Measurements from ENCODE around the gene SETD6. TPM values are rescaled to one million over a fixed set of nuclear protein-coding genes. Genes with fewer than 3 reads are reported as not detected.

The SETD6 gene
- total and polyA plus RNA-seq, 2 of the 13 experiments (the other 11 are each of a cell fraction or from before 2014, with no cell fraction given): 24.0 to 25.7 TPM

GRCh38 chr16:58515871-58516767 lies 802 bp downstream of the SETD6 start:
- intact Hi-C loops (cut with micrococcal nuclease; ENCODE audit: unreplicated experiment): loop anchor here (10.0 kb wide), 1 partner anchor 49 kb away; no protein-coding TSS in a partner anchor
- Histone ChIP-seq H3K36me3 (replicated peaks in 1 of 2; ENCODE audit: control insufficient read depth in 1 of 2, insufficient read depth in 2 of 2, low read length in 2 of 2) (peaks cover 18 to 43% of the 10 kb centered on the region in 2 experiments), H3K27me3 (ENCODE audit: control insufficient read depth in 1 of 2, insufficient read depth in 2 of 2, low read length in 2 of 2) (no peaks in the 10 kb centered on the region), H4K20me1 (ENCODE audit: insufficient read depth, low read length) (peaks cover 12% of the 10 kb centered on the region), H3K79me2 (ENCODE audit: insufficient read depth, low read length) (peaks cover 5% of the 10 kb centered on the region), H2AFZ (ENCODE audit: low read length) (no peak overlapping the region), H3K27ac (ENCODE audit: extremely low read length, insufficient read depth, low read length) (peak overlapping the region; percentile 76), H3K9ac (ENCODE audit: insufficient read depth, low read depth, low read length) (peak overlapping the region; percentile 76), H3K4me3 (replicated peaks in 1 of 3; ENCODE audit: insufficient read depth in 1 of 3, low read depth in 2 of 3, low read length in 3 of 3) (peak overlapping the region; percentile 58 to 91 (median 80); a peak in 5 of 6 replicates), H3K4me1 (ENCODE audit: insufficient read depth, low read length) (peaks cover 32% of the 10 kb centered on the region), H3K4me2 (ENCODE audit: low read depth, low read length) (peak overlapping the region; percentile 86), H3K9me3 (ENCODE audit: low read length) (no peaks in the 10 kb centered on the region)
- ChIA-PET POLR2A (interaction anchor here (0.7 to 1.8 kb wide), 6 partner anchors 9 to 169 kb away, joined by 3 to 4 read pairs (median 3); partner anchors contain the start of gene SLC38A7), CTCF (ENCODE audit: low intra/inter-chr PET ratio, low total read pairs) (no interaction called here)
- WGBS (ENCODE audit: low lambda C conversion rate): 44% methylated on average over 18 of the region's 66 CpGs
- in situ Hi-C loops (cut with HindIII; ENCODE audit: extremely low pct_ligation_motif_present, low pct_unique_long_range_greater_than_20kb): loop anchor here (10.0 kb wide), 1 partner anchor 119 kb away; no protein-coding TSS in a partner anchor
- peak; percentile 57 for ATAC-seq
- DNase-seq (ENCODE audit: low spot score): peak; percentile 24
- BruUV-seq (replicated peaks): no TSS peak
- no peak for FAIRE-seq
- TF ChIP-seq UBTF (CRISPR knock-in tag; IDR thresholded peaks at IDR 0.05): peak; percentile 67
- no peak for TF ChIP-seq U2AF2 (IDR thresholded peaks at IDR 0.05; ENCODE audit: low read depth, low read length)
- TF ChIP-seq ZSCAN29 (CRISPR knock-in tag; conservative IDR thresholded peaks at IDR 0.05): peak; percentile 21; the same call in 1 of the 2 replicates
- TF ChIP-seq HNF4A (CRISPR knock-in tag; IDR thresholded peaks at IDR 0.05): no peak
- TF ChIP-seq ESRRA (CRISPR knock-in tag; IDR thresholded peaks at IDR 0.05; ENCODE audit: low read depth): no peak
- TF ChIP-seq STAG1 (CRISPR knock-in tag; IDR thresholded peaks at IDR 0.05): no peak
- TF ChIP-seq RAD51 (IDR thresholded peaks at IDR 0.05; ENCODE audit: borderline replicate concordance): no peak
- TF ChIP-seq ZNF879 (CRISPR knock-in tag; IDR thresholded peaks at IDR 0.05): peak; percentile 62; the same call in 1 of the 2 replicates
- TF ChIP-seq NFIB (CRISPR knock-in tag; IDR thresholded peaks at IDR 0.05; ENCODE audit: borderline replicate concordance): no peak
- TF ChIP-seq RFX5 (IDR thresholded peaks at IDR 0.05; ENCODE audit: low read depth, low read length): no peak
- TF ChIP-seq TIGD3 (CRISPR knock-in tag; IDR thresholded peaks at IDR 0.05; ENCODE audit: borderline replicate concordance): no peak
- 0 out of 2 replicates have a peak, but pooled peaks have one; percentile 53 for TF ChIP-seq ZFY (CRISPR knock-in tag; IDR thresholded peaks at IDR 0.05)
- no peak for TF ChIP-seq ZNF747 (CRISPR knock-in tag; IDR thresholded peaks at IDR 0.05; ENCODE audit: borderline replicate concordance)
- TF ChIP-seq MAZ (IDR thresholded peaks at IDR 0.05; ENCODE audit: borderline replicate concordance, low read depth, low read length): no peak
- TF ChIP-seq MAZ (CRISPR knock-in tag; IDR thresholded peaks at IDR 0.05; ENCODE audit: low read depth): peak; percentile 5; the same call in 1 of the 2 replicates
- no peak for TF ChIP-seq GRHL1 (CRISPR knock-in tag; conservative IDR thresholded peaks at IDR 0.05)
- 0 out of 2 replicates have a peak, but pooled peaks have one; percentile 53 for TF ChIP-seq TBP (CRISPR knock-in tag; IDR thresholded peaks at IDR 0.05)
- no peak for TF ChIP-seq NFYC (CRISPR knock-in tag; IDR thresholded peaks at IDR 0.05)
- peak; percentile 9; the same call in 1 of the 2 replicates for TF ChIP-seq SPEN (CRISPR knock-in tag; IDR thresholded peaks at IDR 0.05; ENCODE audit: low read depth)

Data from HepG2 (cell line).